Panc1 (cell line): ENCODE results near the gene SNX7. TPM values are rescaled to one million over a fixed set of nuclear protein-coding genes. Genes with fewer than 3 reads are reported as not detected.
A peak's percentile ranks its signal among the peaks of the same experiment; 100 is the strongest.

ENCODE experiments used
- ATAC-seq: fragments of 200-7000 bp; cut with Tn5 transposase; 2 replicates; pipeline ENCODE4 v1.9.1; 2020; ENCODE audit warnings: mild to moderate bottlenecking, moderate library complexity
- BruUV-seq: library from RNA; stranded (reverse); fragments of 400-500 nt; replicated peaks from 2 replicates; lab custom pipeline; 2021; lab: Mats Ljungman, UMichigan
- CTCF ChIA-PET: fragments of 300-600 bp; sonication (Branson Sonifier 250); formaldehyde crosslinking; loops from one replicate; lab custom pipeline; 2022; ENCODE audit warnings: antibody characterized with exemption; lab: Charles Lee
- POLR2A ChIA-PET: fragments of 300-600 bp; sonication (Branson Sonifier 250); formaldehyde crosslinking; loops from one replicate; lab custom pipeline; 2022; ENCODE audit warnings: antibody characterized with exemption; lab: Charles Lee
- DNase-seq: peaks from one replicate; pipeline ENCODE4 v3.0.0-alpha.2; 2010; ENCODE audit warnings: low read depth, low spot score
- H3K27ac ChIP-seq: 2 replicates; pipeline ENCODE4 v1.5.1; 2011; ENCODE audit warnings: mild to moderate bottlenecking, low read length, inconsistent platforms
- H3K27me3 ChIP-seq: fragments of 200-500 bp; sonication (Bioruptor generic); 2 replicates; pipeline ENCODE4 v1.6.0; 2014; ENCODE audit warnings: low read length, inconsistent platforms; ENCODE audit not compliant: control insufficient read depth, insufficient read depth
- H3K36me3 ChIP-seq: fragments of 200-500 bp; sonication (Bioruptor generic); 2 replicates; pipeline ENCODE4 v1.5.1; 2014; ENCODE audit warnings: inconsistent platforms, mild to moderate bottlenecking, low read length, moderate library complexity; ENCODE audit not compliant: control insufficient read depth, insufficient read depth
- H3K4me1 ChIP-seq: 2 replicates; pipeline ENCODE4 v1.5.1; 2011; ENCODE audit warnings: inconsistent platforms, mild to moderate bottlenecking, low read length, moderate library complexity; ENCODE audit not compliant: control insufficient read depth, insufficient read depth
- H3K4me3 ChIP-seq, 2 experiments: 2 replicates each; pipeline ENCODE4 v1.5.1; 2011 to 2012; ENCODE audit warnings: low read depth in 2 of 2, low read length in 2 of 2, mild to moderate bottlenecking in 2 of 2, inconsistent platforms in 1 of 2, moderate library complexity in 1 of 2
- H3K9me3 ChIP-seq: fragments of 200-500 bp; sonication (Bioruptor generic); 2 replicates; pipeline ENCODE4 v1.5.1; 2014; ENCODE audit warnings: low read depth, mild to moderate bottlenecking, inconsistent platforms, low read length, moderate library complexity; ENCODE audit not compliant: control insufficient read depth, insufficient read depth
- CTCF ChIP-seq: fragments of 450-650 bp; IDR thresholded peaks from 2 replicates; pipeline ENCODE4 v1.5.1; 2017; ENCODE audit warnings: mild to moderate bottlenecking
- POLR2AphosphoS5 ChIP-seq: IDR thresholded peaks from 2 replicates; pipeline ENCODE4 v1.6.1; 2012; ENCODE audit warnings: mild to moderate bottlenecking, low read depth, low read length, moderate library complexity
- REST ChIP-seq, 2 experiments: IDR thresholded peaks; 2 replicates each; pipeline ENCODE4 v1.6.1; 2011 to 2012; ENCODE audit warnings: low read depth in 2 of 2, control low read depth in 1 of 2, low read length in 1 of 2, mild to moderate bottlenecking in 1 of 2, moderate library complexity in 1 of 2; ENCODE audit not compliant: insufficient read depth in 1 of 2
- SIN3A ChIP-seq: IDR thresholded peaks from 2 replicates; pipeline ENCODE4 v1.6.1; 2012; ENCODE audit warnings: low read depth, mild to moderate bottlenecking, low read length, moderate library complexity, borderline replicate concordance; ENCODE audit not compliant: insufficient read depth
- TCF7L2 ChIP-seq: IDR thresholded peaks from 2 replicates; pipeline ENCODE4 v1.6.1; 2011; ENCODE audit warnings: mild to moderate bottlenecking, low read depth, low read length, inconsistent platforms
- in situ Hi-C: cut with HindIII; loops from 2 replicates; pipeline ENCODE4 v1.10.0; 2016; ENCODE audit warnings: low sequenced_read_pairs, low pct_unique_long_range_greater_than_20kb
- intact Hi-C: fragments of 100-400 bp; cut with micrococcal nuclease; formaldehyde crosslinking; loops from one replicate; pipeline ENCODE4 v1.10.0; 2022; ENCODE audit not compliant: unreplicated experiment
- total RNA-seq: library from RNA; stranded (reverse); gene quantifications from one replicate; pipeline ENCODE4 v1.2.1, GENCODE V29; 2021; ENCODE audit not compliant: unreplicated experiment

Gene SNX7
- total RNA-seq, 1 experiment from 2014 or later: 37.4 TPM

- H3K4me1 ChIP-seq: peaks cover 10% of the 10 kb centered on the region
- BruUV-seq: TSS peak; percentile 88
- no peak for TF ChIP-seq TCF7L2
- TF ChIP-seq POLR2AphosphoS5: peak; percentile 57; the same call in 1 of the 2 replicates
- peak overlapping the region; percentile 83 for H3K27ac ChIP-seq
- POLR2A ChIA-PET: no interaction called here
- no peak; the same call in 1 of the 2 replicates for ATAC-seq
- peak overlapping the region; percentile 75 to 89 for H3K4me3 ChIP-seq
- intact Hi-C loops: no loop called here
- no peaks in the 10 kb centered on the region for H3K27me3 ChIP-seq
- H3K36me3 ChIP-seq: no peaks in the 10 kb centered on the region; the same call in 1 of the 2 replicates
- CTCF ChIA-PET: no interaction called here
- in situ Hi-C loops: no loop called here
- DNase-seq: no peak
- H3K9me3 ChIP-seq: no peaks in the 10 kb centered on the region
These were observed 479 bp upstream of the SNX7 start for GRCh38 chr1:98660940-98661543.

- Histone ChIP-seq H3K27ac (peak overlapping the region; percentile 76), H3K36me3 (no peaks in the 10 kb centered on the region; the same call in 1 of the 2 replicates), H3K27me3 (no peaks in the 10 kb centered on the region), H3K9me3 (no peaks in the 10 kb centered on the region), H3K4me3 (peak overlapping the region; percentile 75 to 89), H3K4me1 (peaks cover 10% of the 10 kb centered on the region)
- intact Hi-C loops (no loop called here), in situ Hi-C loops (no loop called here)
- TF ChIP-seq REST (IDR thresholded peaks at IDR 0.05; ENCODE audit: insufficient read depth in 1 of 2, low read depth in 2 of 2, low read length in 1 of 2) (no peak), TCF7L2 (no peak)
- ChIA-PET POLR2A (no interaction called here), CTCF (no interaction called here)
- ATAC-seq (no peak; the same call in 1 of the 2 replicates), DNase-seq (no peak)
- BruUV-seq: no TSS peak
These were observed 792 bp downstream of the SNX7 start for GRCh38 chr1:98662356-98662670.

- H3K27me3 ChIP-seq: no peaks in the 10 kb centered on the region
- H3K9me3 ChIP-seq: no peaks in the 10 kb centered on the region
- POLR2A ChIA-PET: no interaction called here
- H3K27ac ChIP-seq: no peak overlapping the region
- BruUV-seq: no TSS peak
- no peak for DNase-seq
- no peaks in the 10 kb centered on the region for H3K36me3 ChIP-seq
- H3K4me3 ChIP-seq: no peak overlapping the region
- no peak for TF ChIP-seq REST (IDR thresholded peaks at IDR 0.05; ENCODE audit: insufficient read depth in 1 of 2, low read depth in 2 of 2, low read length in 1 of 2)
- TF ChIP-seq SIN3A: no peak
- no peak for TF ChIP-seq CTCF
- TF ChIP-seq TCF7L2: no peak
- no peak for TF ChIP-seq POLR2AphosphoS5
- no peak for ATAC-seq
- CTCF ChIA-PET: no interaction called here
- intact Hi-C loops: no loop called here
- no peaks in the 10 kb centered on the region for H3K4me1 ChIP-seq
- in situ Hi-C loops: no loop called here
These were observed 7.2 kb downstream of the SNX7 start for GRCh38 chr1:98668733-98669132.
